H1 (cell line): ENCODE results near the gene TLR8. TPM values are rescaled to one million over a fixed set of nuclear protein-coding genes. Genes with fewer than 3 reads are reported as not detected.

Experiments
- CTCF ChIA-PET: fragments of 300-600 bp; sonication (Branson Sonifier 250); formaldehyde crosslinking; loops from one replicate; lab custom pipeline; 2021; ENCODE audit not compliant: partially characterized antibody; lab: Charles Lee
- POLR2A ChIA-PET: fragments of 300-600 bp; sonication (Branson Sonifier 250); formaldehyde crosslinking; loops from one replicate; lab custom pipeline; 2021; ENCODE audit warnings: inconsistent platforms; ENCODE audit not compliant: partially characterized antibody; lab: Charles Lee
- DNase-seq, 2 experiments: peaks; one replicate each; pipeline versions ENCODE4 v3.0.0 to v3.0.0-alpha.2; 2010 to 2022; ENCODE audit warnings: low spot score in 2 of 2, low read depth in 1 of 2, mixed read lengths in 1 of 2
- FAIRE-seq: peaks from 2 replicates; lab custom pipeline; 2011; peaks lifted over from hg19 to GRCh38; lab: Jason Lieb, UNC
- H2AFZ ChIP-seq: 2 replicates; pipeline ENCODE4 v1.8.1; 2012; ENCODE audit warnings: low read length, inconsistent platforms
- H2AK5ac ChIP-seq: 2 replicates; pipeline ENCODE4 v1.6.1; 2013; ENCODE audit warnings: low read depth, low read length
- H2BK120ac ChIP-seq: replicated peaks from 2 replicates; pipeline ENCODE3; 2013; ENCODE audit warnings: low read depth, low read length, inconsistent platforms
- H2BK12ac ChIP-seq: 2 replicates; pipeline ENCODE4 v1.6.1; 2013; ENCODE audit warnings: low read depth, low read length
- H2BK15ac ChIP-seq: 2 replicates; pipeline ENCODE4 v1.6.1; 2013; ENCODE audit warnings: low read length
- H2BK20ac ChIP-seq: 2 replicates; pipeline ENCODE4 v1.6.1; 2013; ENCODE audit warnings: low read length
- H2BK5ac ChIP-seq: 2 replicates; pipeline ENCODE4 v1.6.1; 2013; ENCODE audit warnings: low read depth, low read length
- H3K14ac ChIP-seq: 2 replicates; pipeline ENCODE4 v1.6.1; 2013; ENCODE audit warnings: inconsistent platforms; ENCODE audit not compliant: insufficient read length
- H3K18ac ChIP-seq: 2 replicates; pipeline ENCODE4 v1.6.1; 2013; ENCODE audit warnings: low read length; ENCODE audit errors: extremely low read depth
- H3K23ac ChIP-seq: 2 replicates; pipeline ENCODE4 v1.6.1; 2013; ENCODE audit warnings: inconsistent platforms; ENCODE audit not compliant: insufficient read length
- H3K23me2 ChIP-seq: 2 replicates; pipeline ENCODE4 v1.6.1; 2013; ENCODE audit warnings: low read depth, low read length
- H3K27ac ChIP-seq: 2 replicates; pipeline ENCODE4 v1.6.1; 2011; ENCODE audit warnings: low read depth, low read length, inconsistent platforms
- H3K27me3 ChIP-seq, 4 experiments: replicated peaks in 1 of 4; 1 replicate in 1 of 4; 2 replicates in 3 of 4; pipeline versions ENCODE4 v1.6.1 to v1.8.1; 2011 to 2013; ENCODE audit warnings: low read length in 3 of 4, mild to moderate bottlenecking in 3 of 4, inconsistent platforms in 2 of 4, mixed read lengths in 2 of 4, moderate library complexity in 1 of 4; ENCODE audit not compliant: control insufficient read depth in 3 of 4, insufficient read depth in 3 of 4; ENCODE audit errors: extremely low read depth in 1 of 4
- H3K36me3 ChIP-seq, 4 experiments: 2 replicates each; pipeline versions ENCODE4 v1.6.1 to v1.8.1; 2011 to 2013; ENCODE audit warnings: mild to moderate bottlenecking in 4 of 4, low read length in 3 of 4, moderate library complexity in 2 of 4, control low read depth in 1 of 4, inconsistent platforms in 1 of 4; ENCODE audit not compliant: insufficient read depth in 4 of 4, control insufficient read depth in 2 of 4
- H3K4ac ChIP-seq: replicated peaks from 2 replicates; pipeline ENCODE3; 2013; ENCODE audit warnings: low read length, low read depth, mixed read lengths, inconsistent platforms; ENCODE audit not compliant: insufficient read length
- H3K4me1 ChIP-seq, 4 experiments: replicated peaks in 1 of 4; 1 replicate in 1 of 4; 2 replicates in 3 of 4; pipeline versions ENCODE4 v1.6.1 to v1.8.1; 2011 to 2013; ENCODE audit warnings: low read length in 3 of 4, inconsistent platforms in 2 of 4, mixed read lengths in 1 of 4; ENCODE audit not compliant: insufficient read depth in 4 of 4, control insufficient read depth in 3 of 4
- H3K4me2 ChIP-seq, 2 experiments: 2 replicates each; pipeline versions ENCODE4 v1.6.1 to v1.8.1; 2011 to 2013; ENCODE audit warnings: low read depth in 2 of 2, low read length in 2 of 2, control low read depth in 1 of 2, inconsistent platforms in 1 of 2, mild to moderate bottlenecking in 1 of 2; ENCODE audit not compliant: insufficient read depth in 1 of 2
- H3K4me3 ChIP-seq, 4 experiments: fragments of 200-600, 300-600 bp in 1 of 4; sonication (generic), shearing (Covaris generic), sonication (Bioruptor Twin) in 1 of 4; 2 replicates each; pipeline versions ENCODE4 v1.5.1 to v1.8.1; 2011 to 2016; ENCODE audit warnings: low read length in 4 of 4, low read depth in 3 of 4, control low read depth in 2 of 4, inconsistent platforms in 2 of 4, mild to moderate bottlenecking in 2 of 4, mixed read lengths in 1 of 4, moderate library complexity in 1 of 4; ENCODE audit not compliant: insufficient read depth in 2 of 4; ENCODE audit errors: extremely low read depth in 1 of 4
- H3K56ac ChIP-seq: replicated peaks from 2 replicates; pipeline ENCODE3; 2013; ENCODE audit warnings: low read depth, mild to moderate bottlenecking, mixed read lengths, low read length, inconsistent platforms; ENCODE audit not compliant: insufficient read length
- H3K79me1 ChIP-seq: 2 replicates; pipeline ENCODE4 v1.6.1; 2013; ENCODE audit warnings: low read depth, low read length, control low read depth
- H3K79me2 ChIP-seq, 2 experiments: 2 replicates each; pipeline versions ENCODE4 v1.6.1 to v1.8.1; 2012 to 2013; ENCODE audit warnings: low read length in 2 of 2, mild to moderate bottlenecking in 2 of 2, inconsistent platforms in 1 of 2; ENCODE audit not compliant: insufficient read depth in 2 of 2, control insufficient read depth in 1 of 2
- H3K9ac ChIP-seq, 4 experiments: replicated peaks in 1 of 4; 1 replicate in 1 of 4; 2 replicates in 3 of 4; pipeline versions ENCODE4 v1.6.1 to v1.8.1; 2011 to 2013; ENCODE audit warnings: low read depth in 3 of 4, low read length in 3 of 4, control low read depth in 2 of 4, mild to moderate bottlenecking in 2 of 4, moderate library complexity in 2 of 4, inconsistent platforms in 1 of 4; ENCODE audit errors: extremely low read depth in 1 of 4
- H3K9me3 ChIP-seq, 2 experiments: 2 replicates each; pipeline versions ENCODE4 v1.6.1 to v1.8.1; 2012 to 2013; ENCODE audit warnings: mild to moderate bottlenecking in 2 of 2, moderate library complexity in 2 of 2, control low read depth in 1 of 2, inconsistent platforms in 1 of 2, low read depth in 1 of 2, low read length in 1 of 2, mixed read lengths in 1 of 2; ENCODE audit not compliant: insufficient read depth in 2 of 2
- H4K20me1 ChIP-seq, 2 experiments: replicated peaks in 1 of 2; 2 replicates each; pipeline versions ENCODE3 to v1.8.1; 2011 to 2013; ENCODE audit warnings: inconsistent platforms in 2 of 2, low read length in 2 of 2, mild to moderate bottlenecking in 1 of 2; ENCODE audit not compliant: insufficient read depth in 2 of 2, control insufficient read depth in 1 of 2
- H4K5ac ChIP-seq: 2 replicates; pipeline ENCODE4 v1.6.1; 2013; ENCODE audit warnings: low read length, low read depth, mixed read lengths, inconsistent platforms; ENCODE audit not compliant: insufficient read length
- H4K8ac ChIP-seq: 2 replicates; pipeline ENCODE4 v1.8.0; 2013; ENCODE audit warnings: mild to moderate bottlenecking, moderate library complexity, low read length, inconsistent platforms; ENCODE audit not compliant: insufficient read depth; ENCODE audit errors: extremely low read depth
- H4K91ac ChIP-seq: replicated peaks from 2 replicates; pipeline ENCODE3; 2013; ENCODE audit warnings: low read length, mixed read lengths, inconsistent platforms; ENCODE audit not compliant: insufficient read length
- ASH2L ChIP-seq: fragments of 200-600, 300-600 bp; sonication (generic); IDR thresholded peaks from one replicate; pipeline ENCODE4 v1.7.1; 2017; ENCODE audit warnings: low read length
- BCL11A ChIP-seq, 2 experiments: IDR thresholded peaks; one replicate each; pipeline ENCODE4 v1.6.1; 2011; ENCODE audit warnings: low read depth in 2 of 2, low read length in 2 of 2, mild to moderate bottlenecking in 2 of 2
- CHD1 ChIP-seq: IDR thresholded peaks from 2 replicates; pipeline ENCODE4 v1.6.1; 2012; ENCODE audit warnings: low read depth, low read length, improper control_type of control experiment
- EP300 ChIP-seq, 2 experiments: IDR thresholded peaks; 1 replicate in 1 of 2; 2 replicates in 1 of 2; pipeline ENCODE4 v1.6.1; 2011 to 2012; ENCODE audit warnings: low read depth in 2 of 2, low read length in 2 of 2, mild to moderate bottlenecking in 2 of 2, borderline replicate concordance in 1 of 2, inconsistent platforms in 1 of 2, moderate library complexity in 1 of 2
- KDM5A ChIP-seq: fragments of 200-600 bp; IDR thresholded peaks from 2 replicates; pipeline ENCODE4 v1.7.1; 2012; ENCODE audit warnings: mild to moderate bottlenecking, low read length, inconsistent platforms, mixed read lengths
- POLR2AphosphoS5 ChIP-seq: IDR thresholded peaks from 2 replicates; pipeline ENCODE4 v1.6.1; 2011; ENCODE audit warnings: low read depth, low read length
- SP2 ChIP-seq: IDR thresholded peaks from 2 replicates; pipeline ENCODE4 v1.6.1; 2012; ENCODE audit warnings: mild to moderate bottlenecking, low read length, inconsistent platforms
- WGBS, 2 experiments: shearing (Covaris generic) in 1 of 2; methylation state at CpG; one replicate each; pipeline versions ENCODE4 v1.1.6 to v1.1.7; 2013 to 2015; ENCODE audit warnings: low lambda C conversion rate in 2 of 2, mixed read lengths in 2 of 2, inconsistent platforms in 1 of 2, low coverage in 1 of 2, missing lambda C conversion rate in 1 of 2; ENCODE audit not compliant: insufficient replicate concordance in 2 of 2, insufficient coverage in 1 of 2, insufficient read length in 1 of 2; ENCODE audit errors: extremely low coverage in 1 of 2, missing lambda C conversion rate in 1 of 2; 5-methylcytosine and 5-hydroxymethylcytosine counted together
- polyA plus RNA-seq, 7 experiments: library from polyadenylated mRNA; depleted of rRNA in 3 of 7; stranded (reverse) in 5 of 7; unstranded in 2 of 7; fragments of >200 nt in 5 of 7; fragments of 200-250 nt in 2 of 7; gene quantifications; 1 replicate in 5 of 7; 2 replicates in 1 of 7; 4 replicates in 1 of 7; pipeline versions ENCODE4 v1.2.1 to v1.2.3, GENCODE V29; 2011 to 2013; ENCODE audit warnings: missing spikeins in 2 of 7, mixed read lengths in 2 of 7
- total RNA-seq: library from RNA; stranded (reverse); fragmentation: NEBNext Ultra II Directional; extraction: Animal tissue kit (Norgen Biotek cat#: 25700); gene quantifications from 2 replicates; pipeline ENCODE4 v1.2.1, GENCODE V29; 2021

Gene TLR8
- total and polyA plus RNA-seq, 2 of the 8 experiments (the other 6 are each of a cell fraction or from before 2014, with no cell fraction given) = not detected

GRCh38 chrX:12962041-12962504 lies 55.7 kb downstream of the TLR8 start:
- Histone ChIP-seq H3K14ac (no peak overlapping the region), H3K79me2 (no peaks in the 10 kb centered on the region), H3K4me2 (no peak overlapping the region), H2BK5ac (no peak overlapping the region), H3K18ac (no peak overlapping the region), H3K4me1 (no peaks in the 10 kb centered on the region), H3K27me3 (no peaks in the 10 kb centered on the region), H2BK15ac (no peak overlapping the region), H3K4ac (no peak overlapping the region), H3K56ac (no peak overlapping the region), H3K23ac (no peak overlapping the region), H4K8ac (no peak overlapping the region), H2BK20ac (no peak overlapping the region), H4K5ac (no peak overlapping the region), H4K20me1 (no peaks in the 10 kb centered on the region), H2AK5ac (no peak overlapping the region), H3K9ac (no peak overlapping the region), H3K36me3 (no peaks in the 10 kb centered on the region), H3K79me1 (no peaks in the 10 kb centered on the region), H4K91ac (no peak overlapping the region), H3K23me2 (no peaks in the 10 kb centered on the region), H3K27ac (no peak overlapping the region), H2AFZ (no peak overlapping the region), H2BK120ac (no peak overlapping the region), H3K9me3 (peaks cover 0 to 3% of the 10 kb centered on the region in 2 experiments; a peak in 1 of 4 replicates), H2BK12ac (no peak overlapping the region), H3K4me3 (no peak overlapping the region)
- 97% methylated on average over 4 of the region's 4 CpGs; no CpG with 5 or more reads in 1 of the 2 experiments for WGBS, 2 experiments
- no peak for DNase-seq
- no peak for FAIRE-seq
- no peak for TF ChIP-seq POLR2AphosphoS5
- no peak for TF ChIP-seq KDM5A
- TF ChIP-seq SP2 = no peak
- no peak for TF ChIP-seq EP300 (IDR thresholded peaks at IDR 0.05; ENCODE audit: borderline replicate concordance in 1 of 2, low read depth in 2 of 2, low read length in 2 of 2)
- TF ChIP-seq ASH2L = no peak
- TF ChIP-seq CHD1 = no peak
- TF ChIP-seq BCL11A (IDR thresholded peaks at IDR 0.05; ENCODE audit: low read depth in 2 of 2, low read length in 2 of 2) = no peak
- ChIA-PET POLR2A (no interaction called here), CTCF (no interaction called here)
